Glomerular endothelial cell (primary cell): Measurements from ENCODE around the gene HOXA10. TPM values are rescaled to one million over a fixed set of nuclear protein-coding genes. Genes with fewer than 3 reads are reported as not detected.

Source experiments
- DNase-seq: peaks from one replicate; pipeline ENCODE4 v3.0.0-alpha.2; 2011; ENCODE audit warnings: low read depth, low spot score; ENCODE audit errors: extremely low read depth
- total RNA-seq: library from RNA; depleted of rRNA; stranded (reverse); fragments of >200 nt; gene quantifications from 2 replicates; pipeline ENCODE4 v1.2.3, GENCODE V29; 2015

The HOXA10 gene
- total RNA-seq, 1 donor from 2014 or later, result 8.1 TPM

DNA sequence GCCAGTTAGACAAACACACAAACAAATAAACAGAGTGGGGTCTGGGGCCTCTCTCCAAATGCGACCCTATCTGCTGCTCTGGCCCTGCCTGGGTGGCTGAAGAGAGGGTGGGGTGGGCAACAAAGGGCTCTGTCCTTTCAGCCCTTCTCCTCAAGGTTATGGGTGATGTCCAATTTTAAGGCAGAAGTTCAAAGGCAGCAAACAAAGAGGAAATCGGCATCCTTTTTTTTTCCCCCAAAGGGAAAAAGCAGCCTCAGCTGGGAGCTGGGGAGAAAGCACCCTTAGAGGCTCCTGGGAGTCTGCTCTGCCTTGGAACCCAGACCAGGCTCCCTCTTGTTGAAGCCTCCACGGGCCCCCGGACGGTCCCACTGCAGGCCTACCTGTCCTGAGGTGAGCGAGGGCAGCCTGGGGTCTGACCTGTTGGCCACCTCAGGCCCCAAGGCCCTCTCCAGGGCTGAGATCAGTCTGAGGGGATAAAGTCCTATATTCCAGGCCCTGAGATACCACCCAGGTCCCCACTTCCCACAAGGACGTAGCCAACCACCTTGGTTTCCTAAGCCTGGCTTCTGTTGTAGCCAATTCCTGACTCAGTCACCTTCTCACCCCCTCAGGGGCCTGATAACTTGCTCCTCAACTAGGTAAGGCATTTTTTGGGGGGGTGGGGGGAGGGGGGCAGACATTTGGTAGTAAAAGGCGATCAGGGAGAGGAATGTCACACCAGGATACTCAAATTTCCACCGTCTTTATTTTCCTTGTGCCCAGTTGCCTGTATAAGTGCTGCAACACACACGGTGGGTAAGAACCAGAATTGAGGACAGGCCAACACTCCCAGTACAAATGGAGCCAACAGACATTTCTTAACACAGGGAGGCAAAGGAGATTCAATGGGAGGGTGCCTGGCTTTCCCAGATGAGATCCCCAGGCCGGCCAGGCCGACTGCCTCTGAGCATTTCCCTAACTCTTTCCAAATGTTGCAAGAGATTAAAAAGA is 6.6 kb upstream of the HOXA10 start:
- no peak for DNase-seq

DNA sequence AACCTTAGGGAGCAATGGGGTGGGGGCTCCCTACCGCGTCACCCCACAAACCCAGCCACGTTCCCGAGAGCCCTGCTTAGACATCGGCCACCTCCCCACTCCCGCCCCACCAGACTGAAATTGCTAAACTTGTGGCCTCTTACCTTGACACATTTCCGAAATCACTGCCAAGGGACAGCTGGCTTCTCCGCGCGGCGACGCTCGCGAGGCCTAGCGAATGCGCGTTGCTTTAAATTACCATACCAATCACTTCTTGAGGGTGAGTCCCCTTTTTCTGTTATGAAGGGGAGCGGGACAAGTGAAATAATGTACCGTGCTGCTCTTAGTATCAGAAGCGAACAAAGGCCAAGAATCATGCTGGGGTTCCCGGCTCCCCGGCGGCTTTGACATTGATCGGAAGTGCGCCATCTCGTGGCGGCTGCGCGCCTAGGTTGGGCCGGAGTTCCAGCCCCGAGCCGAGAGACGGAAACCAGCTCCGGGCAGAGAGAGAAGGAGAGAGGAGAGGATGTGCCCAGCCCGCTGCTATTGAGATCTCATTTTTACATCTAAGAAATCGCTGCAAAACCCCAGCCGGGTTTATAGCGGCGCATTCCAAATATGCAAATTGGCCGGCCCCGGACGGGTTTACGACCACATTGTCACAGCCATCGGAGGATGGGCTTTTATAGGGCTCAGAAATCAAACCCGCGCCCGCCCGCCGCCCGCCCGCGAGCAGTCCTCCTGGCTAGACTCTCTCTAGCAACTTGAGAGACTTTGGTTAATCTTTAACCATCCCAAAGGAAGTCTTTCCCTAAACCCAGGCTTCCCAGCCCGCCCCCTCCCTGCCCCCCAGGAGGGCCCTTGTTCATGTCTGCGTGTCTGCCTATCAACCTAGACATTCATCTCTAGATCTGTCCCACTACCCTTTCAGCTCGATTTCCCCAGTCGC is 5.6 kb upstream of the HOXA10 start:
- DNase-seq, result no peak

DNA sequence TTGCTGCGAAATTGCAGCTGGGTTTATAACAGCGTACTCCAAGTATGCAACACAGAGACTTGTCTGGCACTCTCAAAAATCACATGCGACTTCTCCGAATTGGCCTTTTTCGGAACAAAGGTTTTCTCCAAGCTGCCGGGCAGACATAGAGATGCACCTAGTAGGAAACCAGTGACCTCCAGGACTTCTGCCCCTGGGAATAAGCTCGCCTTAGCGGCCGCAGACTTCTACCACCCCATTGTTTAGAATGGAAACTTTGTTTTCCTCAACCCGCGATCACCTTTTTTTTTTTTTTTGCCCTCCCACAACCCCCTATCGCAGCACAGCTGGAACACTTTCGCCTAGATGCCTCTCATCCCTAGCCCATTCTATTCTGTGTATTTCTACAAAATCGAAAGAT is 4.9 kb upstream of the HOXA10 start:
- no peak for DNase-seq

DNA sequence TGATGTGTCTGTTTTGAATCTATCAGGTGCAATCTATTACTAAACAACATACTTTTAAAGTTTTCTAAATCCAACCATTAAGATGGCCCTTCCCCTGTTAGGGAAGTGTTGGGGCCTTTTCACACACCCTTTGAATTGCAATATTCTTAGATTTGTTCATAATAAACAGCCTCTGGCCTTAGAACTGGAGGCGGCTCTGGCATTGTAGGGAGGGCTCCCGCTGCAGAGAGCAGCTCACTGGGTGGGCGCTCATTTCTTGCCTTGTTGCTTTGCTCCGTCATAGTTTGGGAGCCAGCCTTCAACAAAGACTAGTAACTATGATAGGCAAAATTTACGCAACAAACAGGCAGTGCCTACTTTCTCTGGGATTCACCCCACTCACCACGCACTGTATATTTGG is 4.2 kb upstream of the HOXA10 start:
- DNase-seq, result no peak

DNA sequence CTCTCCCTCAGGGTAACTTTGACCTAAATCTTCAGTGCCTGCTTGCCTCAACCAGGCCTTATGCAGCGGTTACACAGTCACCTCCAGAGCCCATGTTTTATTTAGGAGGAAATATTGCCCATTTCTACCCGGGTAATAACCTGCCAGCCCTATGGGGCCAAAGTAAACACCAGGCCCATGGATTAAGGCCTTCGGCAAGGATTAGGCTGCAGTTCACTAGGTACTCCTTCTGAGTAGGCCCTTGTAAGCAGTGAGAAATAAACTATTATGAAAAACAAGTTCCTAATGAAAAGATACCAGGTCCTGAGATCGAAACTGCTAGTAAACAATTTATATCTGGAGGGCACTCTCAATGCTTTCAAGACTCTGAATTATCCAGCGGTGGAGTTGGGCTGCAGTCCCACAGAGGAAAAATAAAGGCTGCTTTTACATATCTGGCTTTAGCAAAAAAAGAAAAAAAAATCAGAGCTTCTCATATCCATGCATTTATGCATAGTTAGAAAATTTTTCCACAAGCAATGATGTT is 3.7 kb upstream of the HOXA10 start:
- no peak for DNase-seq

DNA sequence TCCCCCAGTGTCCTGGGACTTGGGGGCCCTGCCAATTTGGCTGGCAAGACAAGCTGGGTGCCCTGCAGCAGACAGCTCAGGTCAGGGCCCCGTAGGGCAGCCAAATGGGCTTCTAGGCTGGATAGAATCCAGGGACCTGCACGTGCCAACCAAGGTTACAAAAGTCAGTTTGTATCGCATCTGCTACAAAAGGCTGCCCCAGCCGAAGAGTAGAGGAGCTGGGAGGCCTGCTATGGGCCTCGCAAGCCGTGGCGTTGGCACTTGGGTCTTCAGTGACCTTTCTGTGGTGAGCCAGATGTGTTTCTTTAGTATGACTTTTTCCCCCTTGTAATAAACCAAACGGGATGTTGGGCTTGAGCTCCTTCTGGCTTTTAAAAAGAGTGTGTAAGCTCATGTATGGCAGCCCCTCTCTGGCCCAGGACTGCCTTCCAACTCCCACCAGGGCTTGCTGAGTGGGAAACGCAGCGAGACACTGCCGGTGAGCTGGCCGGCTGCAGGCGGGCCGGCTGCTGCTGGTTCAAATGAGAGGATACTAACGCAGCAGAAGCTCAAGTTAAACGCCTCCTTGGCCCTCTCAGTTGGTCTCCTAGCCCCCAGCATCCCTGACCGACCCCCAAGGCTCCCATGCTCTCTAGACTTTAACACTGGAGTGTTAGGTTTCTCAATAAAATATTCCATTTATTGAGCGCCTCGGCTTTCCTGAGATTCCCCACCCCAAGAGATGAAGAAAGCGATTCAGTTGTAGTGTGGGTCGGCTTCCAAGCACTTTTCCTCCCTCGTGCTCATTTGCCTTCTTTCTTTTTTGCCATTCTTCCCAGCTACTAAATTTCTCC is 3.1 kb upstream of the HOXA10 start:
- DNase-seq, result no peak

DNA sequence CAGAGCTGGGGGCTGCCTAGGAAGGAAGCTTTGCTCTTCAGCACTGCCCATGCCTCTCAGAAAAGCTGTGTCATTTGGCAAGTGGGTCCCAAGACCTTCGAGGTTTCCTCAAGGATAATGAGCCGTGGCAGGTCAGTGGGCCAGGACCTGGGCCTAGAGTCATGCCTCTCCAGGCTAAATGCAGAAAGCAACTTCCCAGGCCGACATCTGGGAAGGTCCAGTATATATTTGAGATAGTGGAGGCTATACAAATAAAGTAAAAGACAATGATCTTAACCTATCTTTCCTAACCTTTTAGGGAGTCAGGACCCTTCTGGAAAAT is 2.4 kb upstream of the HOXA10 start:
- no peak for DNase-seq

DNA sequence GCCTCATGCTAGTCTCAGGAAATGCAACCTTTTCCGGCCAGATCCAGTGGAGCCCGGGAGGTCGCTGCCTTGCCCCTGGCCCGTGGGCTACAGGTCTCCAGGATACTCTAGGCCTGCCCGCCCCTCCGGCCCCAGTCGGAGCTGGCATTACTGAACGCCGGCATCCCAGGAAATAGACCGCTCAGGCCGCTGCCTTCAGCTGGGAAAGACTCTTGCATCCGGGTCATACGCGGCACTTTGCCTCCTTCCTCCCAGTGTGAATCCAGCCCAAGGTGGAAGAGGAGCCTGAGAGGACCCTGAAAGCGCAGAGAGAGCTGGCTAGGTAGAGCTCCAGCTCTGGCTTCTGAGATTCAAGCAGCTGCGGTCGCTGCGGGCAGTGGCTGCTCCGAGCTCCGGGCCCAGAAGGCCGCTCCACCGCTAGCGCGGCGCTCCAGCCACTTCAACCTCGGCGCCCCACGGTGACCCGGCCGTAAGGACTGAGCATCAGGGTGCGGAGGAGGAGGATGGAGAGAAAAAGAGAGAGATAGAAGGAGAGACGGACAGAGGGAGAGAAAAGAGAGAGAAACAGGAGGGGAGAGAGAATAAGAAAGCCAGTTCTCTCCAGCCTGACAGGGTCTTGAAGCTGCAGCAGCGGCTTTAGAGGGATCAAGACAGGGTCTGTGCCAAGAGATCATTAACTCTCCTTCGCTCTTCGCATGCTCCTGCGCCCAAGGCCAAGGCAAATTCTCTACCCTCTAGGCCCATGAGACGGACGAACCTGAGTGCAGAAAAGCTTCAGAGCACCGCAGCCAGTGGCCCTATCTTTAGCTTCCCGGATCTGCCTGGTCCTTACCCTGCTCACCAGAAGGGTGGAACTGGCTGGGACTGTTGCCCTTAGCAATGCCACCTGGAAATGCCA is 1.8 kb upstream of the HOXA10 start:
- no peak for DNase-seq

DNA sequence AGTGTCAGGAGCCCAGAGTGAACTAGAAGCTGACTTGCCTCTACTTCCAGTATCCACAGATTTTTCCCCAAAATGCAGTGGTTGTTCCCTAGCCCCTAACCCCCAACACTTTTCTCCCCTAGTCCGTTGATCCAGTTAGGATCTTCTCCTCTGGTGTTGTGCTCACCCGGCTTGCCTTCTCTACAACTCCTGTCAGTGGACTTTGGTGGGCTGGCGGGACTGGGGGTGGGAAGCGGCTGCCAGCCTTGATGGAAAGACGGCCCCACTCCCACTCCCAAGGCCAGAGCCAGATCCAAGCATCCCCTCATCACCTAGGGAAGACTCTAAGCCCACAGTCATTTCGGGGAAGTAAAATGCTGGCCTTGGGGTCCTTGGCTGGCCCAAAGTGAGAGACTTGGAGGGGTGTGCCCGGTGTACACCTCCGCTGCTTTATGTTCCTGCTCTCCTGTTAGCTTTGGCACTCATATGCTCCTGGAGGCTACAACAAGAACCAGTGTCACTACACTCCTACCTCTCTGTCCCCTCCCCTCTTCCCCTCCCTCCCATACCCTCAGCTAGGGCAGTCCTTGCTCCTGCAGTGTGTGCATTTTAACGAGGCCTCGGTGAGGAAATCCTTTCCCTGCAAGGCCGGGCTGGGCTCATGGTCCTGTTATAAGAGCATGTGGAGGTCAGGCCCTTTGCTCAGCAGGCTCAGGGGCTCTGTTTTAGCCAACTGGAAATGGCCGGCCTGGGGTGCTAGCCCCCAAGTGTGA is 930 bp upstream of the HOXA10 start:
- no peak for DNase-seq

DNA sequence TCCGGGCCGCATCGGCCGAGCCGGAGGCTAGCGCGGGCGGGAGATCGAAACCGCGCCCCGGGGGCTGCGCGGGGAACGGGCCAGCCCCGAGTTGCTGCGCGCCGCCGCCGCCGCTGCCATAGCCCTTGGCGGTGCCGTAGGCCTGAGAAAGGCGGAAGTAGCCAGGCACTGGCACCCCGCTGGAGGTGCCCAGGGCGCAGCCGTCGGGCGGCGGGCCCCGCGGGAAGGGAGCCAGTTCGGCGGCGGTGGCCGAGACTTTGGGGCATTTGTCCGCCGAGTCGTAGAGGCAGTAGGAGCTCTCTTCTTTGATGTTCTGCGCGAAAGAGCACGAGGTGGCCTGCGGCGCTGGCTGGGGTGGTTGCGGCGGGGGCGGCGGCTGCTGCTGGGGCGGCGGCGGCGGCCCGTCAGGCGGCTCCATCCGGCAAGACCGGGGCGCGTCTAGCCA is 587 bp downstream of the HOXA10 start:
- DNase-seq, result no peak

DNA sequence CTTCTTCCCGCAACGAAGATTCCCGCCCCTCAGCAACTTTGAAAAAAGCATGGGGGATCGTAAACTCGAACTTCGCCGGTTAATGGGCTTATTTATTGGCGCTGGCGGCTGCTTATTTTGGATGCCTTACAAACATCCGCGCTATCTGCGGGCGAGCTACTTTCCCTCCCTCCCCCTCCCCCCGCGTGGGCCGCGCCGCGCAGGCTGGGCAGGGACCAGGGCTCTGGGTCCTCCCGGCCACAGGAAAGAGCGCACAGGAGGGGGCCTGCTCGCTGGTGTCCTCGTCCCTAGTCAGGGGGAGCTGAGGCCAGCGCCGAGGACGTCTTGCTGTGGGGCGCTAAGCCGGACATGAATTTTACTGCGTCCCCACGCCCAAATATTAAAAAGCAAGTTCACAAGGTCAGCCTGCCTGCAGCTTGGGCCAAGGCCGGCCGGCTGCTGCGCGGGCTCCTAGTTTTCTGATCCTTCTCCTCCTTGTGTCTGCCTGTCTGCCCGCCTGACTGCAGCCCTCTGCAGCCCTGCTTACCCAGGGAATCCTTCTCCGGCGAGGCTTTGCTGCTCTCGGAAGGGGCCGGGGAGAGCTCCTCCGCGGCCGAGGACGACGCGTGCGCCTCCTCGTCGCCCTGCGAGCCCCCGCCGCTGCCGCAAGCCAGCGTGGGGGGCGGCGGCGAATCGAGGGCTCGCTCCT is 1.2 kb downstream of the HOXA10 start:
- DNase-seq, result no peak

DNA sequence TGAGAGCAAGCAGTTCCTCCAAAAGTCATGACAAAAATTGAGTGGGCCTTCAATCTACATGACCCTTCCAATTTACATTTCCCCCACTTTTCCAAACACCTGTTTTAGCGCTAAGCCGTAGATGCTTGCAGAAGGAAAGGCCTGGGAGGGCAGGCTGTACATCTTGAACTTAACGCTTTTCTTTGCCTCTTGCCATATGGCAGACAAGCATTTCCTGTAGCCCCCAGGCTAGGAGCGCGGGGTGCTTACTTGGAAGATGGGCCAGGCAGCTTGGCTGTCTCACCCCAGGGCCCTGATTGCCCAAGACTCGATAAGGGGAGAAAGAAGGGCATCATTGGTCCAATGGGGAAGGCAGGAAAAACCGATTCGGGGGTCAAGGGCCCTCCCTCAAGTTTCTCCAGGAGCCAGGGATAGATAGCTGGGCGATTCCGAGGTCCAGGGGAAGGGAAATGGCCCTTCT is 1.8 kb downstream of the HOXA10 start:
- DNase-seq, result no peak

DNA sequence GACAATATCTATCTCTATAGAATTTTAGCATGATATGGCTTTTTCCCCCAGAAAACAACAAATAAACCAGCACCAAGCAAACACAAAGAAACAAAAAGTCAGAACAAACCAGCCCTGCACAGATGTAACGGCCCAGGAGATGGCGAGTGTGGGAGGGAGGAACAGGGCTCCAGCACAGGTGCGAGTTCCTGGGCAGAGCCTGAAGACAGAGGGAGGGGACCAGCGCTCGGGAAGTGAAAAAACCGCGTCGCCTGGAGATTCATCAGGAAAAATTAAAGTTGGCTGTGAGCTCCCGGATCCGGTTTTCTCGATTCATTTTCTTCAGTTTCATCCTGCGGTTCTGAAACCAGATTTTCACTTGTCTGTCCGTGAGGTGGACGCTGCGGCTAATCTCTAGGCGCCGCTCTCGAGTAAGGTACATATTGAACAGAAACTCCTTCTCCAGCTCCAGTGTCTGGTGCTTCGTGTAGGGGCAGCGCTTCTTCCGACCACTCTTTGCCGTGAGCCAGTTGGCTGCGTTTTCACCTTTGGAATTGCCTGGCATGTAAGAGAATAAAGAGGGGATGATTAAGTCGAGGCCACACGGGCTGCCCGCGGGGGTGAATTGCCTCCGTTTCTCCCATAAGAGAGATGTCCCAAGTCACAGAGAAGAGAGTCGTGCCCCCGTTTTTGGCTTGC is 2.3 kb downstream of the HOXA10 start:
- no peak for DNase-seq

DNA sequence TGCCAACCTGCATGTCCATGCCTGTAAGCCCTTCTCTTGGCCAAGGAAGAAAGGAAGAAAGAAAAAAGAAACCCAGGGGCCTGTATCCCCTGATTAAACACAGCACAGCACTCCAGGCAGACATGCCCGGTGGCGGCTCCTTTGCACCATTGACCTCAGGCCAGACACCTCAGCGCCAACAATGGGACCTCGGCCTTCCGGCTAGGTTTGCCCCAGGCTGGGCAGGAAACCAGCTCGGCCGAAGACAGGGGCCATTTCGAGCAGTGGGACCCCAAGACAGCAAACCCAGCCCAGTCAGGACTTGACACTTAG is 2.8 kb downstream of the HOXA10 start:
- DNase-seq, result no peak

DNA sequence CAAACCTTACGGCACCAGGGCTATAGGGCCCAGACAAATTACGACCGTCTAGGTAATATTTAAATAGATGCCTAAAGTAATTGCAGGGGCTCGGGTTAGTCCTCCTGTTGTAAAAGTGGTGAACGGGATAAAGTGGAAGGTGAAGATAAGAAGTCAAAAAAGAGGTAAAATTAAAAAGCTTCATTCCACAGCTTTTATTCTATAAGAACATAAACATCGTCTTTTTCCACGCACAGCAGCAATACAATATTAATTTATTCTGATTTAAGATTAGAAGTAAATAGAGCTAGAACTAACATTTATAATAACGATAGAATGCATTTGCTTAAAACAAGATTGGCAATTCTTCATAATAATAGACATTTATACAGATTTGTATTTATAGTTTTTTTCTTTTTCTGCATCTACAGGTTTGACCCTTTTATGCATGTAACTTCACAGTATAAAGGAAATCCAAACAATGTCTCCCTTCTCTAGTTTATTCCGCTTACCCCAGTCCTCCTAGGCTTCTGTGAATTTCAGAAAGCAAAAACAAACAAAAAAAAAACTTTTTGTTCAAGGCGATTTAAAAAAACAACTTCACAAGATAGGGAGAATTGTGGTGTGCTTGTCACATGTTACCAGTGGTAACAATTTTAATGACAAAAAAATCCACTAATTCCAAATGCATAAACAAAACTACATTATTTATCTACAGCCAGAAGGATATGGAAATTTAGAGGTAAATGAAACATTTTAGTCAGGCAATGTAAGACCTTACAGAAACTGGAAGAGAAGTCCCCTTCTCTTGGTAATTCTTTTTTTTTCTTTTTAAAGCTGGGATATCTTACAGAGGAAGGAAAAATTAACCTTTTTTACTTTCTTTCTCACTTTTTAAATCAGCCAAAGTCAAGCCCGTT is 3.4 kb downstream of the HOXA10 start:
- no peak for DNase-seq

DNA sequence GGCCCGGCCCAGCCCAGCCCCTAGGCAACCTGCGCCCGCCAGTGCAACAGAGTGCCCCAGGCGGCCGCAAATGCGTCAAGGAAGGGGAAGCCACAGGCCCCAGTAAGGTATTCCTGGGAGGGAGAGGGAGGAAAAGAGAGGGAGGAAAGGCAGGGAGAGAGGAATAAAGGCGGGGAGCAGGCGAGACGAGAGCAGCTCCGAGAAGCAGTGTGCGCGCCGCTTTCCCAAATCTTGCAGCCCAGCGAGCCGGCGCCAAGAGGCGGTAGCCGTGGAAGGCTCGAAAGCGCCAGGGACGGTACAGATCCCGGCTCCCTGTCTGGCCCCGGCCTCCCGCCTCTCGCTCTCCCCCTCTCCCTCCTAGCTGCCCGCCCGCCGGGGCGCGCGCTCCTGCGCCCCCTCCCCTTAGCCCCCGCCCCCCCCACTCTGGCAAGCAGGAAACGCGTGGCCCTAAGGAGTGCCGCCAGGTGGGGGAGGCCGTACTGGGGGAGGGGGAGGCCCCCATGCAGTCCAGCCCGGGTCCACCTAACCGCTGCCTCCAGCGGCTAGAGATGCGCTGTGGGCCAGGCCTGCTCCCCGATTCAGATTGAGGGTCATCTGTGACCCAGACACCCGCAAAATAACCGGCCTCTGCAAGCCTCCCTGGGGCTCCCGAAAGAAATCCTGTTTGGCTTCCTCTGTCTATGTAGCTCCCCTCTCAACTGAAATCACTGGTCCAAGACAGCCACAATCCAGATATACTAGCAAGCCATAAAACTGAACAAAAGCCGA is 4.3 kb downstream of the HOXA10 start:
- no peak for DNase-seq
